HEK293 (cell line): ENCODE data around the gene WDR1.

ENCODE experiments used
- CTCF ChIA-PET: fragments of 350-600 bp; formaldehyde crosslinking; extraction: SDS; loops from one replicate; lab custom pipeline; 2021; ENCODE audit warnings: antibody characterized with exemption; lab: Yijun Ruan, JAX
- POLR2A ChIA-PET: fragments of 300-600 bp; formaldehyde crosslinking; extraction: SDS; loops from one replicate; lab custom pipeline; 2020; ENCODE audit warnings: antibody characterized with exemption, inconsistent platforms; lab: Yijun Ruan, JAX
- H3K27ac ChIP-seq: fragments of 200-500 bp; sonication (Bioruptor generic); 2 replicates; pipeline ENCODE4 v1.5.1; 2014; ENCODE audit warnings: low read depth, low read length, control low read depth, inconsistent platforms; ENCODE audit errors: extremely low read depth
- H3K36me3 ChIP-seq, 2 experiments: fragments of 200-500 bp in 1 of 2; sonication (Bioruptor generic) in 1 of 2; 1 replicate in 1 of 2; 2 replicates in 1 of 2; pipeline ENCODE4 v1.5.1; 2014 to 2017; ENCODE audit warnings: inconsistent platforms in 2 of 2, low read length in 2 of 2; ENCODE audit not compliant: control insufficient read depth in 2 of 2, insufficient read depth in 1 of 2
- H3K4me1 ChIP-seq: fragments of 200-500 bp; sonication (Bioruptor generic); 2 replicates; pipeline ENCODE4 v1.5.1; 2014; ENCODE audit warnings: mild to moderate bottlenecking, low read length, inconsistent platforms; ENCODE audit not compliant: control insufficient read depth, insufficient read depth
- H3K4me3 ChIP-seq: 2 replicates; pipeline ENCODE4 v1.5.1; 2011; ENCODE audit warnings: low read depth, mild to moderate bottlenecking, control low read depth, low read length, moderate library complexity
- H3K9me3 ChIP-seq: fragments of 200-500 bp; sonication (Bioruptor generic); 2 replicates; pipeline ENCODE4 v1.5.1; 2014; ENCODE audit warnings: low read depth, low read length, inconsistent platforms; ENCODE audit not compliant: control insufficient read depth, insufficient read depth
- FEZF1 ChIP-seq: fragments of 450-650 bp; formaldehyde crosslinking; IDR thresholded peaks from 2 replicates; pipeline ENCODE4 v1.5.1; 2016; ENCODE audit warnings: missing biosample characterization, missing genetic modification characterization
- GLIS2 ChIP-seq: fragments of 450-650 bp; formaldehyde crosslinking; IDR thresholded peaks from 2 replicates; pipeline ENCODE4 v1.5.1; 2016; ENCODE audit warnings: missing biosample characterization, missing genetic modification characterization
- KLF10 ChIP-seq: fragments of 450-650 bp; IDR thresholded peaks from 2 replicates; pipeline ENCODE4 v1.5.1; 2018; ENCODE audit warnings: missing biosample characterization, mild to moderate bottlenecking, missing genetic modification characterization
- KLF9 ChIP-seq: fragments of 450-650 bp; formaldehyde crosslinking; IDR thresholded peaks from 2 replicates; pipeline ENCODE4 v1.5.1; 2016; ENCODE audit warnings: missing biosample characterization, missing genetic modification characterization, low read depth
- ZNF274 ChIP-seq, 2 experiments: fragments of 200-500 bp in 1 of 2; fragments of 450-650 bp in 1 of 2; sonication (Bioruptor generic) in 1 of 2; formaldehyde crosslinking in 1 of 2; IDR thresholded peaks; 2 replicates each; pipeline versions ENCODE4 v1.5.1 to v1.6.1; 2014 to 2016; ENCODE audit warnings: borderline replicate concordance in 1 of 2, inconsistent platforms in 1 of 2, low read length in 1 of 2, missing biosample characterization in 1 of 2, missing genetic modification characterization in 1 of 2
- ZNF335 ChIP-seq: fragments of 450-650 bp; formaldehyde crosslinking; conservative IDR thresholded peaks from 2 replicates; pipeline ENCODE4 v1.5.1; 2016; ENCODE audit warnings: missing biosample characterization, missing genetic modification characterization
- ZNF48 ChIP-seq: fragments of 450-650 bp; formaldehyde crosslinking; IDR thresholded peaks from 2 replicates; pipeline ENCODE4 v1.5.1; 2016; ENCODE audit warnings: missing biosample characterization, missing genetic modification characterization
- ZNF510 ChIP-seq: fragments of 450-650 bp; formaldehyde crosslinking; IDR thresholded peaks from 2 replicates; pipeline ENCODE4 v1.5.1; 2018; ENCODE audit warnings: mild to moderate bottlenecking, missing genetic modification characterization, missing biosample characterization; ENCODE audit not compliant: insufficient replicate concordance
- ZNF529 ChIP-seq: fragments of 450-650 bp; formaldehyde crosslinking; IDR thresholded peaks from 2 replicates; pipeline ENCODE4 v1.5.1; 2017; ENCODE audit warnings: missing genetic modification characterization, missing biosample characterization; ENCODE audit not compliant: insufficient replicate concordance
- ZNF530 ChIP-seq: fragments of 450-650 bp; formaldehyde crosslinking; IDR thresholded peaks from 2 replicates; pipeline ENCODE4 v1.5.1; 2016; ENCODE audit warnings: low read depth, missing biosample characterization, missing genetic modification characterization
- ZNF549 ChIP-seq: fragments of 450-650 bp; IDR thresholded peaks from 2 replicates; pipeline ENCODE4 v1.5.1; 2018; ENCODE audit warnings: missing biosample characterization, missing genetic modification characterization, mild to moderate bottlenecking, inconsistent platforms, moderate library complexity
- ZNF660 ChIP-seq: fragments of 450-650 bp; IDR thresholded peaks from 2 replicates; pipeline ENCODE4 v1.5.1; 2018; ENCODE audit warnings: missing biosample characterization, mild to moderate bottlenecking, missing genetic modification characterization
- TF ChIP-seq, protein P1 (sequence below): fragments of 450-650 bp; formaldehyde crosslinking; optimal IDR thresholded peaks from 2 replicates; pipeline ENCODE3; 2016; ENCODE audit warnings: missing biosample characterization, mild to moderate bottlenecking, missing genetic modification characterization
- TF ChIP-seq, protein P2 (sequence below): fragments of 450-650 bp; formaldehyde crosslinking; IDR thresholded peaks from 2 replicates; pipeline ENCODE4 v1.5.1; 2016; ENCODE audit warnings: missing biosample characterization, missing genetic modification characterization
- TF ChIP-seq, protein P3 (sequence below): fragments of 450-650 bp; formaldehyde crosslinking; IDR thresholded peaks from 2 replicates; pipeline ENCODE4 v1.5.1; 2016; ENCODE audit warnings: missing biosample characterization, missing genetic modification characterization
- TF ChIP-seq, protein P4 (sequence below): fragments of 450-650 bp; formaldehyde crosslinking; IDR thresholded peaks from 2 replicates; pipeline ENCODE4 v1.5.1; 2016; ENCODE audit warnings: missing biosample characterization, missing genetic modification characterization, low read depth
- TF ChIP-seq, protein P5 (sequence below): fragments of 450-650 bp; formaldehyde crosslinking; conservative IDR thresholded peaks from 2 replicates; pipeline ENCODE4 v1.5.1; 2016; ENCODE audit warnings: low read depth, missing biosample characterization, missing genetic modification characterization

WDR1 gene

DNA sequence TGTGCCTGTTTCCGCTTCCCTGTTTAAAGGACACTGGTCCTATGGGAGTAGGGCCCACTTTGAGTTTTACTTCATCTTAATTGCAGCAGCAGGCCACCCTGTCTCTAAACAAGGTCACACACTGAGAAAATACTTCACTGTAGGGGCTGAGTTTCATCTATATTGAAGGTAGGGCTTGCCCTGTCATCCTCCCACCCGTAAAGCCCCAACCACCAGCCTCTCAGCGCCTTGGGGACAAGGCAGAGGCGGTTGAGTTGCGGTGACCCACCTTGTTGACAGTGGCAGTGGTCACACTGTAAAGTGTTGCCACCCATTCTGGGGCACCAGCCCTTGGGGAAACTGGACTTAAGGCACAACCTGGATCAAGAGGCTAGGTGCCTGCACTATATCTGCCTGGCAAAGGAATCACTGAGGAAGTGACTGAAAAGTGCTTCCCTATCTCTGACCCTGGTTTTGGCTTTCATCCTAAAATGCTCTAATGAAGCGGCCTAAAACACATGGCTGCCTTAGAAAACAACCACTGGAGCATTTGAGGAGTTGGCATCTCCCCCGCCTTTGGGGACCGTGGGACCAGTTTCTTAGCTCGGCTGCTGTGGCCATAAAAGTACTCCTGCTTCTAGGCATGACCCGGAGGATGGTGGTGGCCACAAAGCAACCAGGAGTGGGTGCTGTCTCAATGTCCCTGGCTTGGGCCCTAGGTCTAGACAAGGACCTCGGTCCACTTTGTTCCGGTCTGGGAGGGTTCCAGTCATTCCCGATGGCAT lies 7.8 kb upstream of the WDR1 start:
- Histone ChIP-seq H3K27ac (no peak overlapping the region), H3K4me1 (no peaks in the 10 kb centered on the region), H3K9me3 (no peaks in the 10 kb centered on the region), H3K4me3 (no peak overlapping the region), H3K36me3 (no peaks in the 10 kb centered on the region)
- TF ChIP-seq, protein P1, sequence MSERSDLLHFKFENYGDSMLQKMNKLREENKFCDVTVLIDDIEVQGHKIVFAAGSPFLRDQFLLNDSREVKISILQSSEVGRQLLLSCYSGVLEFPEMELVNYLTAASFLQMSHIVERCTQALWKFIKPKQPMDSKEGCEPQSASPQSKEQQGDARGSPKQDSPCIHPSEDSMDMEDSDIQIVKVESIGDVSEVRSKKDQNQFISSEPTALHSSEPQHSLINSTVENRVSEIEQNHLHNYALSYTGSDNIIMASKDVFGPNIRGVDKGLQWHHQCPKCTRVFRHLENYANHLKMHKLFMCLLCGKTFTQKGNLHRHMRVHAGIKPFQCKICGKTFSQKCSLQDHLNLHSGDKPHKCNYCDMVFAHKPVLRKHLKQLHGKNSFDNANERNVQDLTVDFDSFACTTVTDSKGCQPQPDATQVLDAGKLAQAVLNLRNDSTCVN (tag by site-specific recombination): no peak
- TF ChIP-seq FEZF1 (tag by site-specific recombination) (no peak), KLF9 (tag by site-specific recombination) (no peak), GLIS2 (tag by site-specific recombination) (no peak), ZNF530 (no peak), ZNF274 (IDR thresholded peaks at IDR 0.05; ENCODE audit: low read length) (no peak), ZNF274 (tag by site-specific recombination; IDR thresholded peaks at IDR 0.05; ENCODE audit: borderline replicate concordance) (no peak), ZNF510 (tag by site-specific recombination) (no peak)
- TF ChIP-seq, protein P2, sequence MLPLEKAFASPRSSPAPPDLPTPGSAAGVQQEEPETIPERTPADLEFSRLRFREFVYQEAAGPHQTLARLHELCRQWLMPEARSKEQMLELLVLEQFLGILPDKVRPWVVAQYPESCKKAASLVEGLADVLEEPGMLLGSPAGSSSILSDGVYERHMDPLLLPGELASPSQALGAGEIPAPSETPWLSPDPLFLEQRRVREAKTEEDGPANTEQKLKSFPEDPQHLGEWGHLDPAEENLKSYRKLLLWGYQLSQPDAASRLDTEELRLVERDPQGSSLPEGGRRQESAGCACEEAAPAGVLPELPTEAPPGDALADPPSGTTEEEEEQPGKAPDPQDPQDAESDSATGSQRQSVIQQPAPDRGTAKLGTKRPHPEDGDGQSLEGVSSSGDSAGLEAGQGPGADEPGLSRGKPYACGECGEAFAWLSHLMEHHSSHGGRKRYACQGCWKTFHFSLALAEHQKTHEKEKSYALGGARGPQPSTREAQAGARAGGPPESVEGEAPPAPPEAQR (tag by site-specific recombination): no peak
- POLR2A ChIA-PET: no interaction called here
- CTCF ChIA-PET: no interaction called here

DNA sequence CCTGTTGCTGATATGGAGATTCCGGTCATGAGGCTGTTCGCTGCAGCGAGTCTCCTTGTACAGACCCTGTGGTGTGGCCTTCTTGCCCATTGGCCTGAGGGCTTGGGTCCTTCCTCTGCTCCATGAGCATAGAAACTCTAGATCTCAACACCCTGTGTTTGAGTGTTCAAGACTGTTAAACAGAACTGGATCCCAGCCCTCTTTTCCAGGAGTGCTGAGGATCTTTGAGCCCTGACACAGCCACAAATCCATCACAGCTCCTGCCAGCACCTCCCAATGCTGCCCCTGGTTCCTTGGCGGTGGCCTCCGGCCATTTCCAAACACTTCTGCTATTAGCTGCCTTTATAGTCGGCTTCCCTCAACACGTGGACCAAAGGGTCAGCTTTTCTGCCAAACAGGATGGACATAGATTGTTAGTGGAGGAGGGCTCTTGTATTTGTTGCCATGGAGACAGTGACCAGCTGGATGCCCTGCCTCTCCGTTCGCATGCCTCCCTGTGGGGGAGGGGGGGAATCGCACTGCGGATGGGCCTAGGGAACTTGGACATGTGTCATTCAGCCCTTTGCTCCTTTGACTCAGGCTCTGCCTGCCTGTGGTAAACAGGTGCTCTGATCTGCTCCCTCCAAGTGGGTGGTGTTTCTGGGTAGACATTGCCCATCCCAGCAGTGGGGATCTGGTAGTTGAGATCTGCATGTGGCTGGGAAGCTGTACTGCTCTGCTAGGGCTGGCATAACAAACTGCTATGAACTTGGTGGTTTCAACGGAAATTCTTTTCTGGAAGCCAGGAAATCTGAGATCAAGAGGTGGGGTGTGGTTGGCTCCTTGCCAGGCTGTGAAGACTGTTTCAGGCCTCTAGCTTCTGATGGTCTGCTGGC lies 6.9 kb upstream of the WDR1 start:
- ChIA-PET POLR2A (no interaction called here), CTCF (interaction anchor here (0.6 kb wide), 1 partner anchor 42 kb away, joined by 3 read pairs; no protein-coding TSS in a partner anchor)
- Histone ChIP-seq H3K4me1 (no peaks in the 10 kb centered on the region), H3K9me3 (no peaks in the 10 kb centered on the region), H3K4me3 (no peak overlapping the region), H3K27ac (no peak overlapping the region), H3K36me3 (no peaks in the 10 kb centered on the region)
- TF ChIP-seq, protein P3, sequence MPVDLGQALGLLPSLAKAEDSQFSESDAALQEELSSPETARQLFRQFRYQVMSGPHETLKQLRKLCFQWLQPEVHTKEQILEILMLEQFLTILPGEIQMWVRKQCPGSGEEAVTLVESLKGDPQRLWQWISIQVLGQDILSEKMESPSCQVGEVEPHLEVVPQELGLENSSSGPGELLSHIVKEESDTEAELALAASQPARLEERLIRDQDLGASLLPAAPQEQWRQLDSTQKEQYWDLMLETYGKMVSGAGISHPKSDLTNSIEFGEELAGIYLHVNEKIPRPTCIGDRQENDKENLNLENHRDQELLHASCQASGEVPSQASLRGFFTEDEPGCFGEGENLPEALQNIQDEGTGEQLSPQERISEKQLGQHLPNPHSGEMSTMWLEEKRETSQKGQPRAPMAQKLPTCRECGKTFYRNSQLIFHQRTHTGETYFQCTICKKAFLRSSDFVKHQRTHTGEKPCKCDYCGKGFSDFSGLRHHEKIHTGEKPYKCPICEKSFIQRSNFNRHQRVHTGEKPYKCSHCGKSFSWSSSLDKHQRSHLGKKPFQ: no peak
- TF ChIP-seq KLF10 (tag by site-specific recombination) (no peak), ZNF529 (tag by site-specific recombination) (no peak), ZNF549 (tag by site-specific recombination) (no peak), ZNF660 (no peak), ZNF335 (tag by site-specific recombination) (no peak), ZNF48 (tag by site-specific recombination) (no peak)
- TF ChIP-seq, protein P4, sequence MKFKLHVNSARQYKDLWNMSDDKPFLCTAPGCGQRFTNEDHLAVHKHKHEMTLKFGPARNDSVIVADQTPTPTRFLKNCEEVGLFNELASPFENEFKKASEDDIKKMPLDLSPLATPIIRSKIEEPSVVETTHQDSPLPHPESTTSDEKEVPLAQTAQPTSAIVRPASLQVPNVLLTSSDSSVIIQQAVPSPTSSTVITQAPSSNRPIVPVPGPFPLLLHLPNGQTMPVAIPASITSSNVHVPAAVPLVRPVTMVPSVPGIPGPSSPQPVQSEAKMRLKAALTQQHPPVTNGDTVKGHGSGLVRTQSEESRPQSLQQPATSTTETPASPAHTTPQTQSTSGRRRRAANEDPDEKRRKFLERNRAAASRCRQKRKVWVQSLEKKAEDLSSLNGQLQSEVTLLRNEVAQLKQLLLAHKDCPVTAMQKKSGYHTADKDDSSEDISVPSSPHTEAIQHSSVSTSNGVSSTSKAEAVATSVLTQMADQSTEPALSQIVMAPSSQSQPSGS (tag by site-specific recombination): no peak
- TF ChIP-seq, protein P5, sequence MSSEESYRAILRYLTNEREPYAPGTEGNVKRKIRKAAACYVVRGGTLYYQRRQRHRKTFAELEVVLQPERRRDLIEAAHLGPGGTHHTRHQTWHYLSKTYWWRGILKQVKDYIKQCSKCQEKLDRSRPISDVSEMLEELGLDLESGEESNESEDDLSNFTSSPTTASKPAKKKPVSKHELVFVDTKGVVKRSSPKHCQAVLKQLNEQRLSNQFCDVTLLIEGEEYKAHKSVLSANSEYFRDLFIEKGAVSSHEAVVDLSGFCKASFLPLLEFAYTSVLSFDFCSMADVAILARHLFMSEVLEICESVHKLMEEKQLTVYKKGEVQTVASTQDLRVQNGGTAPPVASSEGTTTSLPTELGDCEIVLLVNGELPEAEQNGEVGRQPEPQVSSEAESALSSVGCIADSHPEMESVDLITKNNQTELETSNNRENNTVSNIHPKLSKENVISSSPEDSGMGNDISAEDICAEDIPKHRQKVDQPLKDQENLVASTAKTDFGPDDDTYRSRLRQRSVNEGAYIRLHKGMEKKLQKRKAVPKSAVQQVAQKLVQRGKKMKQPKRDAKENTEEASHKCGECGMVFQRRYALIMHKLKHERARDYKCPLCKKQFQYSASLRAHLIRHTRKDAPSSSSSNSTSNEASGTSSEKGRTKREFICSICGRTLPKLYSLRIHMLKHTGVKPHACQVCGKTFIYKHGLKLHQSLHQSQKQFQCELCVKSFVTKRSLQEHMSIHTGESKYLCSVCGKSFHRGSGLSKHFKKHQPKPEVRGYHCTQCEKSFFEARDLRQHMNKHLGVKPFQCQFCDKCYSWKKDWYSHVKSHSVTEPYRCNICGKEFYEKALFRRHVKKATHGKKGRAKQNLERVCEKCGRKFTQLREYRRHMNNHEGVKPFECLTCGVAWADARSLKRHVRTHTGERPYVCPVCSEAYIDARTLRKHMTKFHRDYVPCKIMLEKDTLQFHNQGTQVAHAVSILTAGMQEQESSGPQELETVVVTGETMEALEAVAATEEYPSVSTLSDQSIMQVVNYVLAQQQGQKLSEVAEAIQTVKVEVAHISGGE: no peak
- TF ChIP-seq, protein P1 (tag by site-specific recombination): no peak
